IMR-90 (cell line): Measurements from ENCODE around the gene FAH.

Experiments used
- CTCF ChIP-seq: conservative IDR thresholded peaks from 2 replicates; pipeline ENCODE4 v1.5.1; 2012; ENCODE audit warnings: mild to moderate bottlenecking, low read depth, low read length, improper control_type of control experiment
- FOS ChIP-seq: fragments of 150-350 bp; IDR thresholded peaks from 2 replicates; pipeline ENCODE4 v1.6.1; 2016; ENCODE audit warnings: low read depth, low read length
- MXI1 ChIP-seq: IDR thresholded peaks from 2 replicates; pipeline ENCODE4 v1.6.1; 2012; ENCODE audit warnings: low read depth, mild to moderate bottlenecking, low read length, moderate library complexity, borderline replicate concordance
- POLR2A ChIP-seq: IDR thresholded peaks from 2 replicates; pipeline ENCODE4 v1.6.1; 2012; ENCODE audit warnings: mild to moderate bottlenecking, low read depth, low read length
- TF ChIP-seq, protein P1 (sequence below): fragments of 150-350 bp; IDR thresholded peaks from 2 replicates; pipeline ENCODE4 v1.6.1; 2016; ENCODE audit warnings: low read depth, mild to moderate bottlenecking, low read length, moderate library complexity, borderline replicate concordance

- TF ChIP-seq CTCF (no peak), MXI1 (no peak), FOS (no peak), POLR2A (no peak)
- TF ChIP-seq, protein P1, sequence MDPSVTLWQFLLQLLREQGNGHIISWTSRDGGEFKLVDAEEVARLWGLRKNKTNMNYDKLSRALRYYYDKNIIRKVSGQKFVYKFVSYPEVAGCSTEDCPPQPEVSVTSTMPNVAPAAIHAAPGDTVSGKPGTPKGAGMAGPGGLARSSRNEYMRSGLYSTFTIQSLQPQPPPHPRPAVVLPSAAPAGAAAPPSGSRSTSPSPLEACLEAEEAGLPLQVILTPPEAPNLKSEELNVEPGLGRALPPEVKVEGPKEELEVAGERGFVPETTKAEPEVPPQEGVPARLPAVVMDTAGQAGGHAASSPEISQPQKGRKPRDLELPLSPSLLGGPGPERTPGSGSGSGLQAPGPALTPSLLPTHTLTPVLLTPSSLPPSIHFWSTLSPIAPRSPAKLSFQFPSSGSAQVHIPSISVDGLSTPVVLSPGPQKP = no peak
Measured at GRCh38 chr15:80121546-80121945, 31.3 kb upstream of the FAH start.
